Activated CD4-positive, alpha-beta T cell treated with anti-CD3 and anti-CD28 coated beads for 36 hours (primary cell): Measurements from ENCODE around the gene THNSL1. TPM values are rescaled to one million over a fixed set of nuclear protein-coding genes. Genes with fewer than 3 reads are reported as not detected.
"Not testable (repeated sequence)": the region's sequence is repeated elsewhere in the genome, so short reads cannot be mapped to it uniquely, and the experiment has no call there.

Experiments
- ATAC-seq: fragments of 200-7000 bp; cut with Tn5 transposase; one replicate; pipeline ENCODE4 v1.10.0; 2021; ENCODE audit warnings: mild to moderate bottlenecking, moderate library complexity
- CTCF ChIA-PET: fragments of 350-600 bp; sonication (Branson Sonifier 250); formaldehyde crosslinking; loops from one replicate; lab custom pipeline; 2021; ENCODE audit warnings: antibody characterized with exemption; lab: Charles Lee
- POLR2A ChIA-PET: fragments of 350-600 bp; sonication (Branson Sonifier 250); formaldehyde crosslinking; loops from one replicate; lab custom pipeline; 2021; ENCODE audit warnings: antibody characterized with exemption, inconsistent platforms; lab: Charles Lee
- DNase-seq: peaks from one replicate; pipeline ENCODE4 v3.0.0-alpha.2; 2020
- H3K27ac Mint-ChIP-seq: one replicate; pipeline ENCODE4 v1.8.0; 2021; ENCODE audit warnings: mixed read lengths
- H3K27me3 Mint-ChIP-seq: one replicate; pipeline ENCODE4 v1.8.0; 2021; ENCODE audit warnings: mixed read lengths
- H3K36me3 Mint-ChIP-seq: one replicate; pipeline ENCODE4 v1.8.0; 2021; ENCODE audit warnings: low read depth, mixed read lengths
- H3K4me1 Mint-ChIP-seq: one replicate; pipeline ENCODE4 v1.8.0; 2021; ENCODE audit warnings: mixed read lengths
- H3K4me3 Mint-ChIP-seq: one replicate; pipeline ENCODE4 v1.8.0; 2021; ENCODE audit warnings: mild to moderate bottlenecking, moderate library complexity, mixed read lengths
- H3K9me3 Mint-ChIP-seq: one replicate; pipeline ENCODE4 v1.8.0; 2021; ENCODE audit warnings: low read depth, mixed read lengths
- intact Hi-C, 2 experiments: fragments of 100-400 bp; cut with DNase I in 1 of 2; cut with micrococcal nuclease in 1 of 2; formaldehyde crosslinking; loops; one replicate each; pipeline versions ENCODE4 v1.14.2 to v1.15.1; 2022 to 2024; cut with DNase I, micrococcal nuclease
- total RNA-seq, 2 experiments: library from RNA; stranded (reverse); gene quantifications; one replicate each; pipeline ENCODE4 v1.2.3, GENCODE V29; 2021

The THNSL1 gene
- 1 to 10 TPM; 8.0 to 9.5 TPM for total RNA-seq

GRCh38 chr10:25016376-25017153, at the start of gene THNSL1:
THNSL1 (plus strand) TSS chr10:25016612; CDS start chr10:25023224, 6,612 bp downstream.
- Mint-ChIP-seq H3K27ac (peak within 1 kb of the TSS; percentile 98), H3K4me3 (peak within 1 kb of the TSS; percentile 85), H3K36me3 (peaks cover 5% of the 10 kb centered on the region), H3K27me3 (no peaks in the 10 kb centered on the region), H3K4me1 (peaks cover 23% of the 10 kb centered on the region), H3K9me3 (peaks cover 6% of the 10 kb centered on the region)
- CTCF ChIA-PET, result interaction anchor here (0.6 to 1.1 kb wide), 7 partner anchors 16 to 1439 kb away, joined by 3 to 5 read pairs (median 3); no protein-coding TSS in a partner anchor
- POLR2A ChIA-PET, result interaction anchor here (0.6 to 1.0 kb wide), 3 partner anchors 42 to 309 kb away, joined by 3 to 5 read pairs (median 3); no protein-coding TSS in a partner anchor
- intact Hi-C loops, result loop anchor here (1.0 to 10.0 kb wide), 10 partner anchors 46 to 1578 kb away; partner anchors contain the start of genes KIAA1217 (in 1 of the 2), OTUD1 (in 1 of the 2) and PRTFDC1 (in 1 of the 2)
- peak; percentile 98 for DNase-seq
- ATAC-seq, result peak; percentile 99

- Mint-ChIP-seq H3K27me3 (no peaks in the 10 kb centered on the region), H3K27ac (no peak overlapping the region), H3K36me3 (no peaks in the 10 kb centered on the region), H3K4me1 (peaks cover 11% of the 10 kb centered on the region), H3K9me3 (no peaks in the 10 kb centered on the region), H3K4me3 (no peak overlapping the region)
- CTCF ChIA-PET, result no interaction called here
- intact Hi-C loops, result no loop called here
- no peak for ATAC-seq
- POLR2A ChIA-PET, result no interaction called here
- no peak for DNase-seq
Observed at GRCh38 chr10:24966962-24967481, 49.4 kb upstream of the THNSL1 start.

GRCh38 chr10:24968349-24968748, 48.1 kb upstream of the THNSL1 start:
- DNase-seq (no peak), ATAC-seq (no peak)
- ChIA-PET POLR2A (no interaction called here), CTCF (interaction anchor here (1.1 kb wide), 1 partner anchor 131 kb away, joined by 3 read pairs; no protein-coding TSS in a partner anchor)
- H3K27ac Mint-ChIP-seq, result no peak overlapping the region
- H3K4me1 Mint-ChIP-seq, result peaks cover 2% of the 10 kb centered on the region
- no peaks in the 10 kb centered on the region for H3K36me3 Mint-ChIP-seq
- no peaks in the 10 kb centered on the region for H3K27me3 Mint-ChIP-seq
- H3K4me3 Mint-ChIP-seq, result no peak overlapping the region
- intact Hi-C loops, result no loop called here
- no peaks in the 10 kb centered on the region for H3K9me3 Mint-ChIP-seq

- POLR2A ChIA-PET, H3K4me3 Mint-ChIP-seq, intact Hi-C loops, H3K36me3 Mint-ChIP-seq, H3K4me1 Mint-ChIP-seq, DNase-seq, H3K9me3 Mint-ChIP-seq, H3K27me3 Mint-ChIP-seq, H3K27ac Mint-ChIP-seq, ATAC-seq: not testable (repeated sequence)
- CTCF ChIA-PET, result interaction anchor here (0.6 to 1.1 kb wide), 2 partner anchors 131 to 171 kb away, joined by 3 read pairs; no protein-coding TSS in a partner anchor
Observed at GRCh38 chr10:24968951-24969350, 47.5 kb upstream of the THNSL1 start.

GRCh38 chr10:24969841-24970281, 46.6 kb upstream of the THNSL1 start:
- Mint-ChIP-seq H3K4me1 (peaks cover 2% of the 10 kb centered on the region), H3K27ac (no peak overlapping the region), H3K9me3 (no peaks in the 10 kb centered on the region), H3K4me3 (no peak overlapping the region), H3K36me3 (no peaks in the 10 kb centered on the region), H3K27me3 (no peaks in the 10 kb centered on the region)
- ChIA-PET CTCF (interaction anchor here (0.6 kb wide), 1 partner anchor 172 kb away, joined by 3 read pairs; no protein-coding TSS in a partner anchor), POLR2A (no interaction called here)
- intact Hi-C loops, result no loop called here
- no peak for ATAC-seq
- no peak for DNase-seq

- H3K36me3 Mint-ChIP-seq, result no peaks in the 10 kb centered on the region
- intact Hi-C loops, result no loop called here
- DNase-seq, result no peak
- H3K9me3 Mint-ChIP-seq, result no peaks in the 10 kb centered on the region
- CTCF ChIA-PET, result interaction anchor here (1.4 kb wide), 1 partner anchor 16 kb away, joined by 3 read pairs; no protein-coding TSS in a partner anchor
- POLR2A ChIA-PET, result no interaction called here
- H3K27ac Mint-ChIP-seq, result no peak overlapping the region
- no peaks in the 10 kb centered on the region for H3K27me3 Mint-ChIP-seq
- ATAC-seq, result no peak
- no peak overlapping the region for H3K4me3 Mint-ChIP-seq
- peaks cover 2% of the 10 kb centered on the region for H3K4me1 Mint-ChIP-seq
Observed at GRCh38 chr10:24971374-24971773, 45.0 kb upstream of the THNSL1 start.

- H3K27me3 Mint-ChIP-seq, result no peaks in the 10 kb centered on the region
- DNase-seq, result no peak
- POLR2A ChIA-PET, result no interaction called here
- CTCF ChIA-PET, result interaction anchor here (0.7 kb wide), 1 partner anchor 125 kb away, joined by 3 read pairs; no protein-coding TSS in a partner anchor
- no peak for ATAC-seq
- H3K4me3 Mint-ChIP-seq, result no peak overlapping the region
- intact Hi-C loops, result no loop called here
- H3K9me3 Mint-ChIP-seq, result no peaks in the 10 kb centered on the region
- H3K36me3 Mint-ChIP-seq, result no peaks in the 10 kb centered on the region
- H3K4me1 Mint-ChIP-seq, result peaks cover 2% of the 10 kb centered on the region
- no peak overlapping the region for H3K27ac Mint-ChIP-seq
Observed at GRCh38 chr10:24973163-24973562, 43.2 kb upstream of the THNSL1 start.

- CTCF ChIA-PET, result no interaction called here
Observed at GRCh38 chr10:24974976-24975375, 41.4 kb upstream of the THNSL1 start.

GRCh38 chr10:24979685-24980084, 36.7 kb upstream of the THNSL1 start:
- ATAC-seq, result no peak
- H3K9me3 Mint-ChIP-seq, result no peaks in the 10 kb centered on the region
- no peak for DNase-seq
- intact Hi-C loops, result no loop called here
- H3K27me3 Mint-ChIP-seq, result no peaks in the 10 kb centered on the region
- H3K4me3 Mint-ChIP-seq, result no peak overlapping the region
- CTCF ChIA-PET, result no interaction called here
- POLR2A ChIA-PET, result no interaction called here
- no peak overlapping the region for H3K27ac Mint-ChIP-seq
- H3K4me1 Mint-ChIP-seq, result peaks cover 10% of the 10 kb centered on the region
- H3K36me3 Mint-ChIP-seq, result no peaks in the 10 kb centered on the region

More at GRCh38 chr10:24974976-24975375, 41.4 kb upstream of the THNSL1 start:
- Mint-ChIP-seq H3K36me3 (no peaks in the 10 kb centered on the region), H3K4me3 (no peak overlapping the region), H3K27me3 (no peaks in the 10 kb centered on the region), H3K27ac (no peak overlapping the region), H3K9me3 (no peaks in the 10 kb centered on the region), H3K4me1 (peaks cover 2% of the 10 kb centered on the region)
- POLR2A ChIA-PET, result no interaction called here
- no peak for ATAC-seq
- DNase-seq, result no peak
- intact Hi-C loops, result no loop called here

- Mint-ChIP-seq H3K36me3 (no peaks in the 10 kb centered on the region), H3K27ac (no peak overlapping the region), H3K4me1 (peaks cover 10% of the 10 kb centered on the region), H3K4me3 (no peak overlapping the region), H3K9me3 (no peaks in the 10 kb centered on the region), H3K27me3 (no peaks in the 10 kb centered on the region)
- CTCF ChIA-PET, result interaction anchor here (1.0 kb wide), 1 partner anchor 253 kb away, joined by 3 read pairs; no protein-coding TSS in a partner anchor
- DNase-seq, result no peak
- intact Hi-C loops, result no loop called here
- POLR2A ChIA-PET, result no interaction called here
- no peak for ATAC-seq
Observed at GRCh38 chr10:24981161-24981710, 35.2 kb upstream of the THNSL1 start.

GRCh38 chr10:24982319-24983112, 33.9 kb upstream of the THNSL1 start:
- DNase-seq (no peak), ATAC-seq (no peak)
- Mint-ChIP-seq H3K36me3 (no peaks in the 10 kb centered on the region), H3K4me3 (no peak overlapping the region), H3K9me3 (no peaks in the 10 kb centered on the region), H3K27me3 (no peaks in the 10 kb centered on the region), H3K4me1 (peaks cover 10% of the 10 kb centered on the region), H3K27ac (no peak overlapping the region)
- POLR2A ChIA-PET, result no interaction called here
- CTCF ChIA-PET, result interaction anchor here (0.7 kb wide), 1 partner anchor 118 kb away, joined by 6 read pairs; no protein-coding TSS in a partner anchor
- intact Hi-C loops, result no loop called here
